HepG2 (cell line): ENCODE measurements around the gene EXOC3. TPM values are rescaled to one million over a fixed set of nuclear protein-coding genes. Genes with fewer than 3 reads are reported as not detected.

Source experiments
- ATAC-seq: fragments of 200-7000 bp; cut with Tn5 transposase; 3 replicates; pipeline ENCODE4 v1.9.1; 2020; ENCODE audit warnings: mild to moderate bottlenecking, moderate library complexity
- BruUV-seq: library from RNA; stranded (reverse); fragments of 400-500 nt; replicated peaks from 2 replicates; lab custom pipeline; 2021; lab: Mats Ljungman, UMichigan
- CTCF ChIA-PET: fragments of 300-600 bp; formaldehyde crosslinking; extraction: SDS; loops from one replicate; lab custom pipeline; 2021; ENCODE audit warnings: low total read pairs, inconsistent platforms, low intra/inter-chr PET ratio; lab: Yijun Ruan, JAX
- POLR2A ChIA-PET: fragments of 350-600 bp; sonication (Branson Sonifier 250); formaldehyde crosslinking; loops from one replicate; lab custom pipeline; 2020; ENCODE audit warnings: antibody characterized with exemption, inconsistent platforms; lab: Yijun Ruan, JAX
- DNase-seq: peaks from one replicate; pipeline ENCODE4 v3.0.0-alpha.2; 2015; ENCODE audit warnings: low spot score
- FAIRE-seq: peaks from 3 replicates; lab custom pipeline; 2011; peaks lifted over from hg19 to GRCh38; lab: Jason Lieb, UNC
- H2AFZ ChIP-seq: one replicate; pipeline ENCODE4 v1.6.1; 2011; ENCODE audit warnings: low read length, inconsistent platforms
- H3K27ac ChIP-seq: fragments of 300-600 bp; 3 replicates; pipeline ENCODE4 v1.8.0; 2011; ENCODE audit warnings: mixed run types, mild to moderate bottlenecking, mixed read lengths, low read length, inconsistent platforms; ENCODE audit not compliant: insufficient read depth; ENCODE audit errors: extremely low read length
- H3K27me3 ChIP-seq, 2 experiments: fragments of 200-600 bp in 1 of 2; 2 replicates in 1 of 2; 3 replicates in 1 of 2; pipeline versions ENCODE4 v1.6.0 to v1.8.0; 2011; ENCODE audit warnings: low read length in 2 of 2, mild to moderate bottlenecking in 2 of 2, moderate library complexity in 2 of 2, inconsistent platforms in 1 of 2; ENCODE audit not compliant: insufficient read depth in 2 of 2, control insufficient read depth in 1 of 2
- H3K36me3 ChIP-seq, 2 experiments: fragments of 200-600 bp in 1 of 2; replicated peaks in 1 of 2; 2 replicates in 1 of 2; 3 replicates in 1 of 2; pipeline versions ENCODE4 v1.5.1 to v1.8.0; 2011; ENCODE audit warnings: low read length in 2 of 2, inconsistent platforms in 1 of 2; ENCODE audit not compliant: insufficient read depth in 2 of 2, control insufficient read depth in 1 of 2
- H3K4me1 ChIP-seq: 2 replicates; pipeline ENCODE4 v1.5.1; 2012; ENCODE audit warnings: low read length, inconsistent platforms; ENCODE audit not compliant: insufficient read depth
- H3K4me2 ChIP-seq: 2 replicates; pipeline ENCODE4 v1.6.0; 2011; ENCODE audit warnings: low read depth, low read length, inconsistent platforms
- H3K4me3 ChIP-seq, 3 experiments: fragments of 200-600 bp in 1 of 3; sonication (generic), shearing (Covaris generic) in 1 of 3; replicated peaks in 1 of 3; 2 replicates each; pipeline ENCODE4 v1.5.1; 2011 to 2016; ENCODE audit warnings: low read length in 3 of 3, inconsistent platforms in 2 of 3, low read depth in 2 of 3, mild to moderate bottlenecking in 2 of 3, control low read depth in 1 of 3, mixed read lengths in 1 of 3; ENCODE audit not compliant: insufficient read depth in 1 of 3
- H3K79me2 ChIP-seq: one replicate; pipeline ENCODE4 v1.6.1; 2011; ENCODE audit warnings: low read length, inconsistent platforms; ENCODE audit not compliant: insufficient read depth
- H3K9ac ChIP-seq: 2 replicates; pipeline ENCODE4 v1.6.0; 2011; ENCODE audit warnings: mild to moderate bottlenecking, low read depth, low read length, inconsistent platforms; ENCODE audit not compliant: insufficient read depth
- H3K9me3 ChIP-seq: 2 replicates; pipeline ENCODE4 v1.5.1; 2012; ENCODE audit warnings: mild to moderate bottlenecking, low read length
- H4K20me1 ChIP-seq: 2 replicates; pipeline ENCODE4 v1.6.0; 2011; ENCODE audit warnings: inconsistent platforms, mild to moderate bottlenecking, low read length, moderate library complexity; ENCODE audit not compliant: insufficient read depth
- FOXA3 ChIP-seq: IDR thresholded peaks from 2 replicates; pipeline ENCODE4 v1.6.1; 2016; ENCODE audit warnings: missing genetic modification reagents, missing compliant biosample characterization
- NR3C1 ChIP-seq: sonication (generic); formaldehyde crosslinking; IDR thresholded peaks from 2 replicates; pipeline ENCODE4 v1.4.0; 2020; ENCODE audit warnings: missing genetic modification reagents
- TOPORS ChIP-seq: sonication (generic); formaldehyde crosslinking; IDR thresholded peaks from 2 replicates; pipeline ENCODE4 v1.8.0; 2023; ENCODE audit warnings: mild to moderate bottlenecking, missing genetic modification reagents
- ZBTB46 ChIP-seq: sonication (generic); formaldehyde crosslinking; IDR thresholded peaks from 2 replicates; pipeline ENCODE4 v1.4.0; 2020; ENCODE audit warnings: mild to moderate bottlenecking, missing genetic modification reagents, borderline replicate concordance
- ZKSCAN5 ChIP-seq: sonication (generic); formaldehyde crosslinking; IDR thresholded peaks from 2 replicates; pipeline ENCODE4 v1.5.1; 2020; ENCODE audit warnings: mild to moderate bottlenecking, missing genetic modification reagents
- ZMYM2 ChIP-seq: sonication (generic); formaldehyde crosslinking; IDR thresholded peaks from 2 replicates; pipeline ENCODE4 v1.8.0; 2022; ENCODE audit warnings: mild to moderate bottlenecking, missing genetic modification reagents
- ZNF12 ChIP-seq: sonication (generic); formaldehyde crosslinking; IDR thresholded peaks from 2 replicates; pipeline ENCODE4 v1.5.0; 2020; ENCODE audit warnings: missing genetic modification reagents
- ZNF20 ChIP-seq: sonication (generic); formaldehyde crosslinking; IDR thresholded peaks from 2 replicates; pipeline ENCODE4 v1.4.0; 2020; ENCODE audit warnings: mild to moderate bottlenecking, moderate library complexity, missing genetic modification reagents
- ZNF605 ChIP-seq: sonication (generic); formaldehyde crosslinking; IDR thresholded peaks from 2 replicates; pipeline ENCODE4 v1.8.0; 2022; ENCODE audit warnings: mild to moderate bottlenecking, missing genetic modification reagents
- WGBS: methylation state at CpG from one replicate; pipeline ENCODE4 v1.1.6; 2017; ENCODE audit warnings: low lambda C conversion rate; 5-methylcytosine and 5-hydroxymethylcytosine counted together
- in situ Hi-C: cut with HindIII; loops from 2 replicates; pipeline ENCODE4 v1.10.0; 2017; ENCODE audit warnings: low pct_unique_long_range_greater_than_20kb; ENCODE audit not compliant: extremely low pct_ligation_motif_present
- intact Hi-C: fragments of 100-400 bp; cut with micrococcal nuclease; formaldehyde crosslinking; loops from one replicate; pipeline ENCODE4 v1.10.0; 2022; ENCODE audit not compliant: unreplicated experiment
- polyA plus RNA-seq, 8 experiments: library from polyadenylated mRNA; depleted of rRNA in 3 of 8; stranded (reverse) in 7 of 8; unstranded in 1 of 8; fragments of >200 nt; fragmentation: Illumina TruSeq in 4 of 8; extraction: Trizol in 4 of 8; gene quantifications; 2 replicates each; pipeline versions ENCODE4 v1.2.1 to v1.2.3, GENCODE V29; 2011 to 2016; ENCODE audit warnings: low read depth in 4 of 8, missing spikeins in 1 of 8, mixed read lengths in 1 of 8; ENCODE audit not compliant: insufficient read depth in 1 of 8
- total RNA-seq, 5 experiments: library from RNA; depleted of rRNA; stranded (reverse); fragments of >200 nt; fragmentation: Illumina TruSeq; extraction: Trizol; gene quantifications; 2 replicates each; pipeline ENCODE4 v1.2.3, GENCODE V29; 2016; ENCODE audit warnings: low read depth in 1 of 5
- TF ChIP-seq, protein P1 (sequence below): sonication (generic); formaldehyde crosslinking; IDR thresholded peaks from 2 replicates; pipeline ENCODE4 v1.5.0; 2020; ENCODE audit warnings: missing genetic modification reagents, mild to moderate bottlenecking, borderline replicate concordance
- TF ChIP-seq, protein P2 (sequence below): sonication (generic); formaldehyde crosslinking; IDR thresholded peaks from 2 replicates; pipeline ENCODE4 v1.4.0; 2020; ENCODE audit warnings: mild to moderate bottlenecking, missing genetic modification reagents
- TF ChIP-seq, protein P3 (sequence below), 2 experiments: IDR thresholded peaks; 2 replicates each; pipeline ENCODE4 v1.6.1; 2011 to 2012; ENCODE audit warnings: low read length in 2 of 2, borderline replicate concordance in 1 of 2, low read depth in 1 of 2, mild to moderate bottlenecking in 1 of 2, moderate library complexity in 1 of 2

Gene EXOC3
- total and polyA plus RNA-seq, 2 of the 13 experiments (the other 11 are each of a cell fraction or from before 2014, with no cell fraction given): 9.2 to 20.5 TPM

GRCh38 chr5:422323-423232 lies 20.4 kb upstream of the EXOC3 start:
- no peak for FAIRE-seq
- no peak overlapping the region for H3K4me3 ChIP-seq
- no peak for DNase-seq
- 76% methylated on average over 29 of the region's 32 CpGs for WGBS
- no peaks in the 10 kb centered on the region for H3K4me1 ChIP-seq
- in situ Hi-C loops (no loop called here), intact Hi-C loops (no loop called here)
- no peaks in the 10 kb centered on the region for H4K20me1 ChIP-seq
- H3K36me3 ChIP-seq: no peaks in the 10 kb centered on the region
- no peaks in the 10 kb centered on the region for H3K27me3 ChIP-seq
- H3K9me3 ChIP-seq: no peaks in the 10 kb centered on the region
- POLR2A ChIA-PET: no interaction called here
- H2AFZ ChIP-seq: no peak overlapping the region
- H3K9ac ChIP-seq: no peak overlapping the region
- no TSS peak for BruUV-seq
- H3K79me2 ChIP-seq: no peaks in the 10 kb centered on the region
- ATAC-seq: no peak
- no peak overlapping the region for H3K4me2 ChIP-seq
- H3K27ac ChIP-seq: no peak overlapping the region
- CTCF ChIA-PET: no interaction called here
- TF ChIP-seq NR3C1 (CRISPR knock-in tag): no peak
- no peak for TF ChIP-seq FOXA3 (CRISPR knock-in tag)
- TF ChIP-seq, protein P1, sequence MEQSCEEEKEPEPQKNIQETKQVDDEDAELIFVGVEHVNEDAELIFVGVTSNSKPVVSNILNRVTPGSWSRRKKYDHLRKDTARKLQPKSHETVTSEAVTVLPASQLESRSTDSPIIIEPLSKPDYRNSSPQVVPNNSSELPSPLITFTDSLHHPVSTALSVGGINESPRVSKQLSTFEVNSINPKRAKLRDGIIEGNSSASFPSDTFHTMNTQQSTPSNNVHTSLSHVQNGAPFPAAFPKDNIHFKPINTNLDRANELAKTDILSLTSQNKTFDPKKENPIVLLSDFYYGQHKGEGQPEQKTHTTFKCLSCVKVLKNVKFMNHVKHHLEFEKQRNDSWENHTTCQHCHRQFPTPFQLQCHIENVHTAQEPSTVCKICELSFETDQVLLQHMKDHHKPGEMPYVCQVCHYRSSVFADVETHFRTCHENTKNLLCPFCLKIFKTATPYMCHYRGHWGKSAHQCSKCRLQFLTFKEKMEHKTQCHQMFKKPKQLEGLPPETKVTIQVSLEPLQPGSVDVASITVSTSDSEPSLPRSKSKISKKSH: no peak
- TF ChIP-seq ZBTB46: no peak
- TF ChIP-seq, protein P2, sequence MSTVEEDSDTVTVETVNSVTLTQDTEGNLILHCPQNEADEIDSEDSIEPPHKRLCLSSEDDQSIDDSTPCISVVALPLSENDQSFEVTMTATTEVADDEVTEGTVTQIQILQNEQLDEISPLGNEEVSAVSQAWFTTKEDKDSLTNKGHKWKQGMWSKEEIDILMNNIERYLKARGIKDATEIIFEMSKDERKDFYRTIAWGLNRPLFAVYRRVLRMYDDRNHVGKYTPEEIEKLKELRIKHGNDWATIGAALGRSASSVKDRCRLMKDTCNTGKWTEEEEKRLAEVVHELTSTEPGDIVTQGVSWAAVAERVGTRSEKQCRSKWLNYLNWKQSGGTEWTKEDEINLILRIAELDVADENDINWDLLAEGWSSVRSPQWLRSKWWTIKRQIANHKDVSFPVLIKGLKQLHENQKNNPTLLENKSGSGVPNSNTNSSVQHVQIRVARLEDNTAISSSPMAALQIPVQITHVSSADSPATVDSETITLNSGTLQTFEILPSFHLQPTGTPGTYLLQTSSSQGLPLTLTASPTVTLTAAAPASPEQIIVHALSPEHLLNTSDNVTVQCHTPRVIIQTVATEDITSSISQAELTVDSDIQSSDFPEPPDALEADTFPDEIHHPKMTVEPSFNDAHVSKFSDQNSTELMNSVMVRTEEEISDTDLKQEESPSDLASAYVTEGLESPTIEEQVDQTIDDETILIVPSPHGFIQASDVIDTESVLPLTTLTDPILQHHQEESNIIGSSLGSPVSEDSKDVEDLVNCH (CRISPR knock-in tag): no peak
- TF ChIP-seq, protein P3, sequence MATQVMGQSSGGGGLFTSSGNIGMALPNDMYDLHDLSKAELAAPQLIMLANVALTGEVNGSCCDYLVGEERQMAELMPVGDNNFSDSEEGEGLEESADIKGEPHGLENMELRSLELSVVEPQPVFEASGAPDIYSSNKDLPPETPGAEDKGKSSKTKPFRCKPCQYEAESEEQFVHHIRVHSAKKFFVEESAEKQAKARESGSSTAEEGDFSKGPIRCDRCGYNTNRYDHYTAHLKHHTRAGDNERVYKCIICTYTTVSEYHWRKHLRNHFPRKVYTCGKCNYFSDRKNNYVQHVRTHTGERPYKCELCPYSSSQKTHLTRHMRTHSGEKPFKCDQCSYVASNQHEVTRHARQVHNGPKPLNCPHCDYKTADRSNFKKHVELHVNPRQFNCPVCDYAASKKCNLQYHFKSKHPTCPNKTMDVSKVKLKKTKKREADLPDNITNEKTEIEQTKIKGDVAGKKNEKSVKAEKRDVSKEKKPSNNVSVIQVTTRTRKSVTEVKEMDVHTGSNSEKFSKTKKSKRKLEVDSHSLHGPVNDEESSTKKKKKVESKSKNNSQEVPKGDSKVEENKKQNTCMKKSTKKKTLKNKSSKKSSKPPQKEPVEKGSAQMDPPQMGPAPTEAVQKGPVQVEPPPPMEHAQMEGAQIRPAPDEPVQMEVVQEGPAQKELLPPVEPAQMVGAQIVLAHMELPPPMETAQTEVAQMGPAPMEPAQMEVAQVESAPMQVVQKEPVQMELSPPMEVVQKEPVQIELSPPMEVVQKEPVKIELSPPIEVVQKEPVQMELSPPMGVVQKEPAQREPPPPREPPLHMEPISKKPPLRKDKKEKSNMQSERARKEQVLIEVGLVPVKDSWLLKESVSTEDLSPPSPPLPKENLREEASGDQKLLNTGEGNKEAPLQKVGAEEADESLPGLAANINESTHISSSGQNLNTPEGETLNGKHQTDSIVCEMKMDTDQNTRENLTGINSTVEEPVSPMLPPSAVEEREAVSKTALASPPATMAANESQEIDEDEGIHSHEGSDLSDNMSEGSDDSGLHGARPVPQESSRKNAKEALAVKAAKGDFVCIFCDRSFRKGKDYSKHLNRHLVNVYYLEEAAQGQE (IDR thresholded peaks at IDR 0.05; ENCODE audit: borderline replicate concordance in 1 of 2, low read depth in 1 of 2, low read length in 2 of 2): no peak
- no peak for TF ChIP-seq ZNF20
- TF ChIP-seq ZNF605: no peak
- TF ChIP-seq TOPORS (CRISPR knock-in tag): no peak
- no peak for TF ChIP-seq ZKSCAN5
- no peak for TF ChIP-seq ZNF12 (CRISPR knock-in tag)
- no peak for TF ChIP-seq ZMYM2 (CRISPR knock-in tag)
